Neural progenitor cell (in vitro differentiated cells): ENCODE results near the gene IMMP1L. TPM values are rescaled to one million over a fixed set of nuclear protein-coding genes. Genes with fewer than 3 reads are reported as not detected.

ENCODE experiments used
- DNase-seq: peaks from one replicate; pipeline ENCODE4 v3.0.0-alpha.2; 2016; ENCODE audit warnings: low spot score
- H2AFZ ChIP-seq: fragments of 200-600 bp; sonication (generic); replicated peaks from 2 replicates; pipeline ENCODE4 v1.6.1; 2016; ENCODE audit warnings: antibody characterized with exemption
- H3F3A ChIP-seq: fragments of 200-600 bp; sonication (generic); 2 replicates; pipeline ENCODE4 v1.6.1; 2016; ENCODE audit warnings: antibody characterized with exemption, low read depth
- H3K27ac ChIP-seq: fragments of 200-600 bp; sonication (generic); 2 replicates; pipeline ENCODE4 v1.5.1; 2016; ENCODE audit warnings: mild to moderate bottlenecking
- H3K27me3 ChIP-seq: fragments of 200-600 bp; sonication (generic); 2 replicates; pipeline ENCODE4 v1.6.1; 2016; ENCODE audit warnings: mild to moderate bottlenecking, moderate library complexity
- H3K36me3 ChIP-seq: fragments of 200-600 bp; sonication (generic); 2 replicates; pipeline ENCODE4 v1.5.1; 2016
- H3K4me1 ChIP-seq: fragments of 200-600 bp; sonication (generic); 2 replicates; pipeline ENCODE4 v1.6.1; 2016; ENCODE audit warnings: mixed run types
- H3K4me2 ChIP-seq: fragments of 200-600 bp; sonication (generic); 2 replicates; pipeline ENCODE4 v1.6.1; 2016
- H3K4me3 ChIP-seq: fragments of 200-600 bp; sonication (generic); 2 replicates; pipeline ENCODE4 v1.5.1; 2016
- H3K79me2 ChIP-seq: fragments of 200-600 bp; sonication (generic); 2 replicates; pipeline ENCODE4 v1.6.1; 2016; ENCODE audit warnings: low read depth
- H3K9ac ChIP-seq: fragments of 200-600 bp; sonication (generic); 2 replicates; pipeline ENCODE4 v1.6.1; 2016
- H3K9me3 ChIP-seq: fragments of 200-600 bp; sonication (generic); 2 replicates; pipeline ENCODE4 v1.5.1; 2016; ENCODE audit warnings: low read depth
- H4K20me1 ChIP-seq: fragments of 200-600 bp; sonication (generic); 2 replicates; pipeline ENCODE4 v1.6.1; 2016; ENCODE audit warnings: low read depth
- H3K27ac Mint-ChIP-seq: 3 replicates; pipeline ENCODE4 v1.8.0; 2021; ENCODE audit warnings: mixed read lengths
- H3K27me3 Mint-ChIP-seq: 2 replicates; pipeline ENCODE4 v1.8.0; 2022; ENCODE audit warnings: low read depth, mild to moderate bottlenecking, inconsistent platforms, moderate library complexity, mixed read lengths; ENCODE audit not compliant: insufficient read depth
- H3K36me3 Mint-ChIP-seq: 3 replicates; pipeline ENCODE4 v1.8.0; 2021; ENCODE audit warnings: mixed read lengths
- H3K4me1 Mint-ChIP-seq: 3 replicates; pipeline ENCODE4 v1.8.0; 2021; ENCODE audit warnings: mixed read lengths
- H3K4me3 Mint-ChIP-seq: 3 replicates; pipeline ENCODE4 v1.8.0; 2021; ENCODE audit warnings: mild to moderate bottlenecking, moderate library complexity, mixed read lengths
- H3K9me3 Mint-ChIP-seq: 3 replicates; pipeline ENCODE4 v1.8.0; 2020; ENCODE audit warnings: mixed read lengths
- EZH2 ChIP-seq: fragments of 200-600 bp; sonication (generic); IDR thresholded peaks from 2 replicates; pipeline ENCODE4 v1.6.1; 2017; ENCODE audit warnings: antibody characterized with exemption, mild to moderate bottlenecking, moderate library complexity
- EZH2phosphoT487 ChIP-seq: fragments of 200-600 bp; sonication (generic); IDR thresholded peaks from 2 replicates; pipeline ENCODE4 v1.6.1; 2017; ENCODE audit warnings: antibody characterized with exemption
- total RNA-seq: library from RNA; depleted of rRNA; stranded (reverse); fragments of >200 nt; gene quantifications from 2 replicates; pipeline ENCODE4 v1.2.3, GENCODE V29; 2015; ENCODE audit warnings: low replicate concordance
- TF ChIP-seq, protein P1 (sequence below): fragments of 200-600 bp; sonication (generic); IDR thresholded peaks from 2 replicates; pipeline ENCODE4 v1.5.1; 2017; ENCODE audit warnings: antibody characterized with exemption, mild to moderate bottlenecking

Gene IMMP1L
- total RNA-seq, 1 donor from 2014 or later: 122 TPM

DNA sequence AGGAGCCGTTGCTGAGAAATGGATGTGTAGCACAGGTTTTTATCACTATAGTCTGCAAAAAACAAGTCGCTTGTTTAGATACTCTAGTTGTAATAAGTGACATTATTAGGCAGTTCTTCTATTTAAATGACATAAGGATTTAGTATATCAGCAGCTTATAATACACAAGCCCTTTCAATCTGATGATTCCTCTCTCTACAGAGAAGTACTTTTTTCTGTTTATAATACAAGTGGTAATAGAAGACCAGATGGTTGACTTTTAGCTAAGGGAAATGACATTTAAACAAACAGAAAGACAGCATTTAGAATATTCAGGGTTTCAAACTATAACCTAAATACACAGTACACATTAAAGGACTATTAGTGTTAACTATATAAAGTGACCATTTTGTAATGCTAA is 60.4 kb downstream of the IMMP1L start:
- no peak for DNase-seq
- Histone ChIP-seq H2AFZ (no peak overlapping the region), H3K4me3 (no peak overlapping the region), H3K79me2 (peaks cover 37% of the 10 kb centered on the region), H3K9ac (no peak overlapping the region), H3K36me3 (peaks cover under 1% of the 10 kb centered on the region), H3F3A (peaks cover 27% of the 10 kb centered on the region), H4K20me1 (no peaks in the 10 kb centered on the region), H3K27ac (no peak overlapping the region), H3K4me2 (no peak overlapping the region), H3K9me3 (no peaks in the 10 kb centered on the region), H3K4me1 (peaks cover 15% of the 10 kb centered on the region), H3K27me3 (no peaks in the 10 kb centered on the region)
- Mint-ChIP-seq H3K9me3 (no peaks in the 10 kb centered on the region), H3K36me3 (peaks cover 48% of the 10 kb centered on the region), H3K4me3 (no peak overlapping the region), H3K4me1 (no peaks in the 10 kb centered on the region), H3K27me3 (no peaks in the 10 kb centered on the region), H3K27ac (no peak overlapping the region)
- TF ChIP-seq, protein P1, sequence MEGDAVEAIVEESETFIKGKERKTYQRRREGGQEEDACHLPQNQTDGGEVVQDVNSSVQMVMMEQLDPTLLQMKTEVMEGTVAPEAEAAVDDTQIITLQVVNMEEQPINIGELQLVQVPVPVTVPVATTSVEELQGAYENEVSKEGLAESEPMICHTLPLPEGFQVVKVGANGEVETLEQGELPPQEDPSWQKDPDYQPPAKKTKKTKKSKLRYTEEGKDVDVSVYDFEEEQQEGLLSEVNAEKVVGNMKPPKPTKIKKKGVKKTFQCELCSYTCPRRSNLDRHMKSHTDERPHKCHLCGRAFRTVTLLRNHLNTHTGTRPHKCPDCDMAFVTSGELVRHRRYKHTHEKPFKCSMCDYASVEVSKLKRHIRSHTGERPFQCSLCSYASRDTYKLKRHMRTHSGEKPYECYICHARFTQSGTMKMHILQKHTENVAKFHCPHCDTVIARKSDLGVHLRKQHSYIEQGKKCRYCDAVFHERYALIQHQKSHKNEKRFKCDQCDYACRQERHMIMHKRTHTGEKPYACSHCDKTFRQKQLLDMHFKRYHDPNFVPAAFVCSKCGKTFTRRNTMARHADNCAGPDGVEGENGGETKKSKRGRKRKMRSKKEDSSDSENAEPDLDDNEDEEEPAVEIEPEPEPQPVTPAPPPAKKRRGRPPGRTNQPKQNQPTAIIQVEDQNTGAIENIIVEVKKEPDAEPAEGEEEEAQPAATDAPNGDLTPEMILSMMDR: no peak
- TF ChIP-seq EZH2phosphoT487 (no peak), EZH2 (no peak)

DNA sequence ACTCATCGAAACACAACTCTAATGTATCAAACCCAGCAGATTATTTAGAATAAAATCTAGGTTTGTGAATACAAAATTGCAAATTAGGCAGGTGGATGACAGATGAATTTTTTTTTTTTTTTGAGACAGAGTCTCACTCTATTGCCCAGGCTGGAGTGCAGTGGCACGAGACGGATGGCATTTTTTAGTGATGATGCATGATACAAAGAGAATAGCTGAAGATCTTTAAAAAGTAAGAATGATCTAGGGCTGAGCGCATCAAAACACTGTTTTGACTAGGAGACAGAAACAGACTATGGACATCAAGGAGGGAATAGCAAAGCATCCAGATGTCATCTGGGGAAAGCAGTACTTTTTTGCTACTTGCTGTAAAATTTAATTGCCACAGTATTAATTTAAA is 63.8 kb downstream of the IMMP1L start:
- H3K36me3 ChIP-seq: no peaks in the 10 kb centered on the region
- H3K9me3 ChIP-seq: no peaks in the 10 kb centered on the region
- H4K20me1 ChIP-seq: no peaks in the 10 kb centered on the region
- Mint-ChIP-seq H3K36me3 (peaks cover 25% of the 10 kb centered on the region), H3K27me3 (peaks cover 2% of the 10 kb centered on the region), H3K4me3 (no peak overlapping the region), H3K9me3 (no peaks in the 10 kb centered on the region), H3K27ac (no peak overlapping the region), H3K4me1 (peaks cover 2% of the 10 kb centered on the region)
- H3K4me2 ChIP-seq: no peak overlapping the region
- no peaks in the 10 kb centered on the region for H3K27me3 ChIP-seq
- H3K27ac ChIP-seq: peak overlapping the region; percentile 93
- H3F3A ChIP-seq: peaks cover 54% of the 10 kb centered on the region
- H3K4me3 ChIP-seq: no peak overlapping the region
- H3K4me1 ChIP-seq: peaks cover 49% of the 10 kb centered on the region
- no peak overlapping the region for H3K9ac ChIP-seq
- no peak for TF ChIP-seq EZH2phosphoT487
- TF ChIP-seq, protein P1: no peak
- no peak for TF ChIP-seq EZH2
- DNase-seq: no peak
- peaks cover 54% of the 10 kb centered on the region for H3K79me2 ChIP-seq
- H2AFZ ChIP-seq: no peak overlapping the region

DNA sequence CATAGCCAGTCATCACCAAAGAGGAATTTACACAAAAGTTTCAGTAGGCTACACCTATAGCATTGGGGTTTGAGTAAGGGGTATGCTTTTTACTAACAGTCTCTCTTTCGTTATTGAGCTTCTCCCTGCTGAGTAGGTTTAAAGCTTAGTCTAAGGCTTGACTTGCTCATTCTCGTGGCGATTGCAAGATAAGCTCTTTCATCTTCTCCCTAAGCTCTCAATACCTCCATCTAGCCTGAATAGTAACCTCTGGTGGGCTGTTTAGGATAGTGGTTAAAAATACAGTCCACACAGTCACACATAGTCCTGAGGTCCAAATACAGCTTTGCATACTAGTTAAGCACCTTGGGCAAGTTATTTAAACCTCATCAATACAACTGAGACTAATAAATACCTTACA is 65.6 kb downstream of the IMMP1L start:
- H3K4me1 Mint-ChIP-seq: peaks cover 2% of the 10 kb centered on the region
- no peak overlapping the region for H3K27ac Mint-ChIP-seq
- TF ChIP-seq EZH2 (no peak), EZH2phosphoT487 (no peak)
- TF ChIP-seq, protein P1: no peak
- Histone ChIP-seq H3K9me3 (no peaks in the 10 kb centered on the region), H3K4me1 (peaks cover 65% of the 10 kb centered on the region), H4K20me1 (no peaks in the 10 kb centered on the region), H3K27ac (peak overlapping the region; percentile 93), H3F3A (peaks cover 57% of the 10 kb centered on the region), H3K4me2 (peak overlapping the region; percentile 68), H3K79me2 (peaks cover 43% of the 10 kb centered on the region), H3K36me3 (no peaks in the 10 kb centered on the region), H3K9ac (no peak overlapping the region), H2AFZ (no peak overlapping the region), H3K4me3 (no peak overlapping the region), H3K27me3 (no peaks in the 10 kb centered on the region)
- peaks cover 27% of the 10 kb centered on the region for H3K36me3 Mint-ChIP-seq
- peaks cover 6% of the 10 kb centered on the region for H3K9me3 Mint-ChIP-seq
- DNase-seq: peak; percentile 60
- H3K27me3 Mint-ChIP-seq: peaks cover 2% of the 10 kb centered on the region
- no peak overlapping the region for H3K4me3 Mint-ChIP-seq
